Right hindlimb (tissue), 1 donor: ENCODE results near the gene TSPAN9.

Experiments used
- DNase-seq: peaks from one replicate; pipeline ENCODE4 v3.0.0-alpha.2; 2018

TSPAN9 gene

GRCh38 chr12:3128498-3129293 lies 51.5 kb downstream of the TSPAN9 start:
- DNase-seq: no peak

GRCh38 chr12:3129301-3130056 lies 52.3 kb downstream of the TSPAN9 start:
- DNase-seq: no peak

GRCh38 chr12:3130057-3130830 lies 53.1 kb downstream of the TSPAN9 start:
- DNase-seq: no peak

GRCh38 chr12:3131129-3131528 lies 54.0 kb downstream of the TSPAN9 start:
- no peak for DNase-seq

- DNase-seq: no peak
Measured at GRCh38 chr12:3132636-3133404, 55.6 kb downstream of the TSPAN9 start.

GRCh38 chr12:3133405-3133783 lies 56.2 kb downstream of the TSPAN9 start:
- no peak for DNase-seq

- DNase-seq: no peak
Measured at GRCh38 chr12:3134126-3134525, 56.9 kb downstream of the TSPAN9 start.

- no peak for DNase-seq
Measured at GRCh38 chr12:3134526-3135135, 57.5 kb downstream of the TSPAN9 start.

GRCh38 chr12:3135522-3136461 lies 58.6 kb downstream of the TSPAN9 start:
- peak; percentile 72 for DNase-seq

- no peak for DNase-seq
Measured at GRCh38 chr12:3136641-3137267, 59.6 kb downstream of the TSPAN9 start.

GRCh38 chr12:3137268-3137781 lies 60.1 kb downstream of the TSPAN9 start:
- peak; percentile 88 for DNase-seq

GRCh38 chr12:3137814-3138445 lies 60.8 kb downstream of the TSPAN9 start:
- DNase-seq: no peak

- peak; percentile 75 for DNase-seq
Measured at GRCh38 chr12:3138941-3139511, 61.8 kb downstream of the TSPAN9 start.

- no peak for DNase-seq
Measured at GRCh38 chr12:3139760-3140159, 62.6 kb downstream of the TSPAN9 start.

- DNase-seq: no peak
Measured at GRCh38 chr12:3140284-3140683, 63.1 kb downstream of the TSPAN9 start.

- DNase-seq: no peak
Measured at GRCh38 chr12:3141339-3142321, 64.5 kb downstream of the TSPAN9 start.

GRCh38 chr12:3142386-3142785 lies 65.2 kb downstream of the TSPAN9 start:
- no peak for DNase-seq

- DNase-seq: no peak
Measured at GRCh38 chr12:3144495-3144894, 67.3 kb downstream of the TSPAN9 start.
